ENCODE results near the gene PDE4D. TPM values are rescaled to one million over a fixed set of nuclear protein-coding genes. Genes with fewer than 3 reads are reported as not detected.

Gene PDE4D
- polyA plus RNA-seq, 3 donors: 1.3 to 22.7 (median 11.0) TPM

DNA sequence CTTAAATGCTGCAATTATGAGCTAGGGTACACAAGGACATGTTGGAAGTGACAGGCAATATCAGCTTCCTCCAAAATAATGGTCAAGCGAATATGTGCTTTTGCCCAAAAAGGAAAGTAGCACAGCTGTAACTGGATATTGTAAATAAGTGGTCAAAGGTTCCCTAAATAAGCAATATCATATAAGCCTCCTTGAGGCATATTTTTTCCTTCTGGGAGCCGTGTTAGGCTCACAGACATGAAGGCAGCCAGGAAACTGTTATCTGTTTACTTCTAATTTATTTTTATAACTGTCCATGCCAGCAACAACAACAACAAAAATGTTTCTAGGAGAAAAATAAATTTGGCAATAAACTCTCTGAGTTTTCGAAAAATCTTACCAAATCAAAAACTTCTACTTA is 648.3 kb downstream of the PDE4D start:
- H3K27ac ChIP-seq (ENCODE audit: low read depth, low read length): no peak overlapping the region
- WGBS, 3 donors: 20 to 35% (median 25%) methylated on average over 3 of the region's 3 CpGs

GRCh38 chr5:59241552-59241951 is 652.0 kb downstream of the PDE4D start:
- no peak overlapping the region for H3K27ac ChIP-seq (ENCODE audit: low read depth, low read length)
- WGBS, 3 donors: 79 to 84% (median 84%) methylated on average over 1 of the region's 1 CpG

DNA sequence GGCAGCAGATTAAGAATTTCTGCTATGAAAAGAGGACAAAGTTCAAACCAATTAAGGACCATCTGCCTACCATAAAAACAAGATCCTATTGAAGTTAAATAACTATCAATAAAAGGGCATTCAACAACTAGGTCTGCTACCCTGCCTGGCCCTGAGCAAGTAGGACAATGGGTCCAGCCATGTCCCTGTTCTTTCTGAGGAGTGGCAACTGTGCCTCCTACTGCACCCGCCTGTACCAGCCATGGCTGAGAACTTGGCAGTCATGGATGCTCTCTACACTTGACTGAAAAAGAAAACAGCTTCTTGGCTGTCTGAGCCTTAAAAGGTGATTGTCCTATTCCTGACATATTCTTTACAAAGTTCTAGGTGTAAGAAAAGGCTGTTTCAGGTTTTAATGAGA is 652.4 kb downstream of the PDE4D start:
- 75 to 100% (median 95%) methylated on average over 1 of the region's 1 CpG for WGBS, 3 donors
- no peak overlapping the region for H3K27ac ChIP-seq (ENCODE audit: low read depth, low read length)

GRCh38 chr5:59238126-59238902 is 655.2 kb downstream of the PDE4D start:
- H3K27ac ChIP-seq (ENCODE audit: low read depth, low read length): no peak overlapping the region
- 89 to 92% (median 92%) methylated on average over 3 of the region's 3 CpGs for WGBS, 3 donors

GRCh38 chr5:59236986-59237385 is 656.5 kb downstream of the PDE4D start:
- no peak overlapping the region for H3K27ac ChIP-seq (ENCODE audit: low read depth, low read length)

- no peak overlapping the region for H3K27ac ChIP-seq (ENCODE audit: low read depth, low read length)
- WGBS, 3 donors: 74 to 89% (median 83%) methylated on average over 7 of the region's 7 CpGs
These were observed 657.1 kb downstream of the PDE4D start for GRCh38 chr5:59236448-59236847.

DNA sequence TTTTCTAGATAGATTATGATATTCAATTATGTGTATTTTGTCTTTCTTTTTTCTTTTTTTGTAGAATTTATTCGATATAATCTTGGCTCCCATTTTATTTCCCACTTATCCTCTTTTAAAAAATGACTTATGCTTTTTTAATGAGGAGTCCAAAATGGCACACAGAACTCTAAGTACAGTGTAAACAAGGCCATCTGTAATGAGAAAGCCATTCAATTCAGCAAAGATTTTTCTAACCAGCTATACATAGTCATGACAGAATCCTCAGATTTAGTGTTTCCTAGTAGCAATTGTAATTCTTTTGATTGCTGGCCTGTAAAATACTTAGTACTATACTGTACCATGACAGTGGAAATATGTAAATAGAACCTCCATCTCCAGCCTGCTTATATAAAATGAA is 659.3 kb downstream of the PDE4D start:
- WGBS, 3 donors: 81 to 100% (median 84%) methylated on average over 1 of the region's 1 CpG

DNA sequence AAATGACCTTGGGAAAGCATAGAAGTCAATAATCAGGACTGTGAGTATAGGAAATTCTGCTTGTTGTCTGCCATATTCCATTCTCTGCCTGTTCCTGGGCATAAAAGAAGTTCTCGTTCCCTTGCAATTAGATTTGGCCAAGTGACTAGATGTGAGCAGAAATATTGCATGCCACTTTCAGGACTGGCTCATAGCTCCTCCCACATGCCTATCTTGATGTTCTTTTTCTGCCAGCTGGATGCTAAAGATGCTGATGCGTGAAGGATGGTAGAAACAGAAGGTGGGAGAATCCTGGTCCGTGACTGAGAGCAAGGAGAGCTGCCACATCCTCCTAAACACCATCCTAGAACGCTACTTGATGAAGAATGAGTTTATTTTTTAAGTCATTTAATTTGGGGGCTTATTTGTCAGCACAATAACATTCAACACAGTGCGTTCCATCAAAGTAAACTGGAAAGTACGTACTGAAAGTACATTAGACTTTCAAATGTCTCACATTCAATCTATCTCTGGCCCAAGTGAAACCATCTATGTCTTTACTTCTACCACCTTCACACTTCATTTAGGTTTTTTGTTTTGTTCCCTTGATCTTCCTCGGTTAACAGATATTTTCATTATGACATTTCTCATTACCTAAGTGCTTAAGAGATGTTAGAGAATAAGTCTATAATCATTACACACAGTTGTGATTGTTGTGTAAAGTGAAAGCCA is 662.1 kb downstream of the PDE4D start:
- H3K27ac ChIP-seq (ENCODE audit: low read depth, low read length): no peak overlapping the region
- WGBS, 3 donors: 94 to 96% (median 95%) methylated on average over 7 of the region's 7 CpGs

More for the DNA sequence above, 659.3 kb downstream of the PDE4D start:
- no peak overlapping the region for H3K27ac ChIP-seq (ENCODE audit: low read depth, low read length)

DNA sequence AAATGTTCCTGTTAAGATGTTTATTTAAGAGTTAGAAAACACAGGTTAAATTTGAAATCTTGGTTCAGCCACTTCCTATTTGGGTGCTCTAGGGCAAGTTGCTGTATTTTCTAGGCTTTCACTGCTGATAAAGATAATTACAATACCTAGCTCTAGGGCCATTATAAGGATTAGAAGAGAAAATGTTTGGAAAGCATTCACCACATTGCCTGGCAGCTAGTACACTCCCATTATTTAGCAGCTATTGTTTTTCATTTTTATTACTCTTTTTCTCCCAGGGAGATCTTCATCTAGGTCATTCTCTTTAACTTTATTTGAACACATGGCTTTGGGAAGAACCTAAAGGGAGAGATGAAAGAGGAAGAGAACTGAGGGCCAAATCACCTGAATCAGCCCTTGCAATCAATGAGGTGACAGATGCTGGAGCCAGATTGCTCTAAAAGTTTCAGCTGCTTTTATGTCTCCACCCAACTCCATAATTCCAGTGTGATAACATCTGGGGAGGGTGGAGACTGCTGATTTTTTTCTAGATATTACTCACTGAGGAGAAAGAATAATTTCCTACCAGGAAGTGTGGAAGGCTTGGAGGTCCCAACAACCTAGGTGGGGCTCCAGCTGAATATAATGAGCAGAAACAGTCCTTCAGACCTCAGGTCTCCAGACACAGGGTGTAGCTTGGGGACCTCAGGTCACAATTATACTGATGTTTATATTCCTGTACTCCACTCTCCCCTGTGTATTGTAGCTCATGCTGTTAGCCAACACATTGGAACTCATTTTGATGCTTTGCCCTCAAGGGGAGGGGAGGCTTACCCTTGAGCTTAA is 670.6 kb downstream of the PDE4D start:
- H3K27ac ChIP-seq (ENCODE audit: low read depth, low read length): no peak overlapping the region

- 93 to 100% (median 99%) methylated on average over 2 of the region's 2 CpGs for WGBS, 3 donors
- no peak overlapping the region for H3K27ac ChIP-seq (ENCODE audit: low read depth, low read length)
These were observed 671.8 kb downstream of the PDE4D start for GRCh38 chr5:59221769-59222168.

- H3K27ac ChIP-seq (ENCODE audit: low read depth, low read length): no peak overlapping the region
- WGBS, 3 donors: 89 to 100% (median 91%) methylated on average over 1 of the region's 2 CpGs
These were observed 675.0 kb downstream of the PDE4D start for GRCh38 chr5:59218424-59219045.

DNA sequence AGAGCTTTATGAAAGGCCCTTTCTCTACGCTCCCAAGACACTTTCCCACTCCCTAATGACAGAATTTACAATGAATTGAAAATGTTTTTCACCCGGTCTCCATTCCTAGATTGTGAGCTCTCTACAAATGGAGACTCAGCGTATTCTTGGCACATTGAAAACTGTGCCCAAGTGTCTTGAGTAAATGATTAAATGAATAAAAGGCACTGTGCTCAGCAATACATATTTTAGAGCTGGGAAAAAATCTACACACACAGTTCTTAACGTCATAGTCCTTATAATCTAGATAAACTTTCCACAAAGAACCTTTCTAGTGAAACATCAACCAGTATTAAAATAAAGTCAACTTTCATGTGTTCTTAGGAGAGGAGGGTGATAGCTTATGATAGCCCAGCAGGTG is 676.7 kb downstream of the PDE4D start:
- H3K27ac ChIP-seq (ENCODE audit: low read depth, low read length): no peak overlapping the region
- 35 to 90% (median 88%) methylated on average over 4 of the region's 4 CpGs for whole genome bisulfite sequencing, 3 donors

- whole genome bisulfite sequencing, 3 donors: 90 to 100% (median 97%) methylated on average over 1 of the region's 1 CpG
- H3K27ac ChIP-seq (ENCODE audit: low read depth, low read length): no peak overlapping the region
These were observed 680.9 kb downstream of the PDE4D start for GRCh38 chr5:59212596-59212995.

DNA sequence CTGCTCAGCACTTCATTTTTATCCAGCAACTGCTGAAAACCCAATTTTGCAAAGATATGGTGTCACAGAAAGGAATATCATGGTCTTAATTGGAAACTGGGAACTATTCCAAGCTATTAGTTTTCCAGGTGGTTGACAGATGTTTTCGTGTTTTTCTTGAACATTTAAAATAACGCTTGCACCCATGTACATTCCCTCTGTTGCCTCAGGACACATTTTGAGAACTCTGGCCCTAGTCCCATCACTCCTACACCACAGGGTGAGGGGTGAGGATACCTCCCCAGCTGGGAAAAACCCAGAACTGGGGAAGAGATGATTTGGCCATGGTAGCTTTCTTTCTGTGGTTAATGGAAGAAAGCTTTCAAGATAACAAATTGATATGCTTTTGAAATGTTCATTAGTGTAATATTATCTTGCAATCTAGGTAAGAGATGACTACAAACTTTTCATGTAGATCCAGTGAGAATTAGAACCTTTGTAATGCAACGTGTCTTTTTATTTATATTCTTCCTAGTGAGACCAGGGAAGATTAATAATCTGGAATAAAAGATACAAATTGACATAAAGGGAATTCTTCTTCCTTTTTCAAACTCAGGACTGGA is 683.7 kb downstream of the PDE4D start:
- H3K27ac ChIP-seq (ENCODE audit: low read depth, low read length): no peak overlapping the region

GRCh38 chr5:59208474-59208873 is 685.1 kb downstream of the PDE4D start:
- no peak overlapping the region for H3K27ac ChIP-seq (ENCODE audit: low read depth, low read length)

More for the DNA sequence above, 683.7 kb downstream of the PDE4D start:
- 48 to 54% (median 49%) methylated on average over 3 of the region's 3 CpGs for WGBS, 3 donors

DNA sequence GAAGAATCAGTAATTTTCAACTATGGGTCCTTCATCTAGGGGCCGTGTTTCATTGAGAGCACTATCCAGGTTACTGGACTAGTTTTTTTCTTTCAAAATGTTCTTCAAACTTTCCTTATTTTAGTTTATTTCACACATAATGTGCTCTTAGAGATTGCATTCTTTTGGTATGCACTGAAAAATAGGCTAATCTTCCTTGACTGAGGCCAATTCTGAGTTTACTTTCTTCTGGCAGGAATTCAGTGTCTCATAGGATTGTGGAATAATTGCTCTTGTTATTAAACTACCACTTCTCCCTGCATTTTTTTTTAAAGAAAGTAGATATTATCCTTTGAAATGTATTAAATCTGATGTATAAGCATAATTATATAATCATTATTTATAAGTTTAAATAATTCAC is 686.1 kb downstream of the PDE4D start:
- WGBS, 3 donors: 67 to 95% (median 73%) methylated on average over 1 of the region's 1 CpG
- no peak overlapping the region for H3K27ac ChIP-seq (ENCODE audit: low read depth, low read length)

- H3K27ac ChIP-seq (ENCODE audit: low read depth, low read length): no peak overlapping the region
- 68 to 91% (median 71%) methylated on average over 1 of the region's 1 CpG for whole genome bisulfite sequencing, 3 donors
These were observed 687.4 kb downstream of the PDE4D start for GRCh38 chr5:59206132-59206581.

DNA sequence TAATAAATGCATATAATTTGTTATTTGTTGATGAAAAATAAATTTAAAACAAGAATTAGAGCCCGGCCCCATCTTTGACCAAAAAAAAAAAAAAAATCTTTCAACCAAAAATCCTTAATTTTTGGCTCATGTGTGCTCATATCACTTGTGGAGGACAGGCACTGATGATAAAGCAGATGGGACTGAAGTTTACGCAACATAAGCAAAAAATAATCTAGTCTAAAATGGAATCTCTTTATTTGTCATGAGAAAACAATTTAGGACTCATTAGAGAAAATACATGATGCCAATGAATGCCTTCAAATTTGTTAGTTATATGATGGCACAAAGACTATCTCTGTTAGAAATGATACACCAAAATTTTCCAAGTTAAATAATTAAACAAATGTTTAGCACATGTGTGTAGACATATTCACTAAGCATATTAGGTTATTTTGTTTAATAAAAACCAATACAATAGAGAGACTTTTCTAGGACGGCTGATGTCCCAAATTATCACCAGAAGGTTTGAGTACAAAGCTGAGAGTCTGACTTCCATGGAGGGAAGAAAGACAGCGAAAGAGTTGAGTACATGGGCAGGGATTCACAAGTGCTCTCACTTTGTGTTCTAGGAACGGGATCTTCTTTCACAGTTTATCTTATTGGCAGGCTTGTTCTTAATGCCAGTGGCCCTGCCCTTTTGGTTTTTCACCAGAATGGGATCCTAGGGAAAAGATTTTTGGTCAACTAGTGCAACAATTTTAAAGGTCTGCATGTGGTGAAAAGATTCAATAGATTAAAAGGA is 689.2 kb downstream of the PDE4D start:
- H3K27ac ChIP-seq (ENCODE audit: low read depth, low read length): no peak overlapping the region
- WGBS, 3 donors: 76 to 95% (median 84%) methylated on average over 5 of the region's 5 CpGs

All from adipose tissue (tissue), 3 donors.